ENCODE results near the gene MYO3A. TPM values are rescaled to one million over a fixed set of nuclear protein-coding genes. Genes with fewer than 3 reads are reported as not detected.

The MYO3A gene
- total and polyA plus RNA-seq, 2 experiments from 2014 or later, result 3.0 to 10.7 TPM

DNA sequence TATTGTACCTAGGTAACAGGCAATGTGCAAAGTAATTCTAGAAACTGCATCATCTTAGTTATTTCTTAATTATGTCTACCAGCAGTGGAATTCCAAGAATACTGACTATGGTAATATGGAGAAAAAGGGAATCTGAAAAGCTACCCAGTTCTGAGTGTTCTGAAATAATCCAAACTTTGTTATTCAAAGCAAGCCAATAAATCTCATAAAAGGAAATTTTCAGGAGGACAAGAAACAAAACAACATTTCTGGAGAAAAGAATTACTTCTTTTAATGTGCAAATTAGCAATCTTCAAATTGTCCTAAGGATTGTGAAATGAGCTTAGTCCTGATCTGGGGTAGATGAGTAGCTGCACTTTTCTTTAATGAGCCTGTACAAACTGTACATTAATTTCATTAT lies 88.8 kb downstream of the MYO3A start (continued):
- TF ChIP-seq, protein P1, sequence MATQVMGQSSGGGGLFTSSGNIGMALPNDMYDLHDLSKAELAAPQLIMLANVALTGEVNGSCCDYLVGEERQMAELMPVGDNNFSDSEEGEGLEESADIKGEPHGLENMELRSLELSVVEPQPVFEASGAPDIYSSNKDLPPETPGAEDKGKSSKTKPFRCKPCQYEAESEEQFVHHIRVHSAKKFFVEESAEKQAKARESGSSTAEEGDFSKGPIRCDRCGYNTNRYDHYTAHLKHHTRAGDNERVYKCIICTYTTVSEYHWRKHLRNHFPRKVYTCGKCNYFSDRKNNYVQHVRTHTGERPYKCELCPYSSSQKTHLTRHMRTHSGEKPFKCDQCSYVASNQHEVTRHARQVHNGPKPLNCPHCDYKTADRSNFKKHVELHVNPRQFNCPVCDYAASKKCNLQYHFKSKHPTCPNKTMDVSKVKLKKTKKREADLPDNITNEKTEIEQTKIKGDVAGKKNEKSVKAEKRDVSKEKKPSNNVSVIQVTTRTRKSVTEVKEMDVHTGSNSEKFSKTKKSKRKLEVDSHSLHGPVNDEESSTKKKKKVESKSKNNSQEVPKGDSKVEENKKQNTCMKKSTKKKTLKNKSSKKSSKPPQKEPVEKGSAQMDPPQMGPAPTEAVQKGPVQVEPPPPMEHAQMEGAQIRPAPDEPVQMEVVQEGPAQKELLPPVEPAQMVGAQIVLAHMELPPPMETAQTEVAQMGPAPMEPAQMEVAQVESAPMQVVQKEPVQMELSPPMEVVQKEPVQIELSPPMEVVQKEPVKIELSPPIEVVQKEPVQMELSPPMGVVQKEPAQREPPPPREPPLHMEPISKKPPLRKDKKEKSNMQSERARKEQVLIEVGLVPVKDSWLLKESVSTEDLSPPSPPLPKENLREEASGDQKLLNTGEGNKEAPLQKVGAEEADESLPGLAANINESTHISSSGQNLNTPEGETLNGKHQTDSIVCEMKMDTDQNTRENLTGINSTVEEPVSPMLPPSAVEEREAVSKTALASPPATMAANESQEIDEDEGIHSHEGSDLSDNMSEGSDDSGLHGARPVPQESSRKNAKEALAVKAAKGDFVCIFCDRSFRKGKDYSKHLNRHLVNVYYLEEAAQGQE (IDR thresholded peaks at IDR 0.05; ENCODE audit: unreplicated experiment), result no peak
- TF ChIP-seq CREB1 (CRISPR knock-in tag; IDR thresholded peaks at IDR 0.05; ENCODE audit: low read depth) (no peak), EZH2phosphoT487 (IDR thresholded peaks at IDR 0.05; ENCODE audit: unreplicated experiment) (no peak), NANOG (IDR thresholded peaks at IDR 0.05; ENCODE audit: borderline replicate concordance) (no peak)
- TF ChIP-seq, protein P2, sequence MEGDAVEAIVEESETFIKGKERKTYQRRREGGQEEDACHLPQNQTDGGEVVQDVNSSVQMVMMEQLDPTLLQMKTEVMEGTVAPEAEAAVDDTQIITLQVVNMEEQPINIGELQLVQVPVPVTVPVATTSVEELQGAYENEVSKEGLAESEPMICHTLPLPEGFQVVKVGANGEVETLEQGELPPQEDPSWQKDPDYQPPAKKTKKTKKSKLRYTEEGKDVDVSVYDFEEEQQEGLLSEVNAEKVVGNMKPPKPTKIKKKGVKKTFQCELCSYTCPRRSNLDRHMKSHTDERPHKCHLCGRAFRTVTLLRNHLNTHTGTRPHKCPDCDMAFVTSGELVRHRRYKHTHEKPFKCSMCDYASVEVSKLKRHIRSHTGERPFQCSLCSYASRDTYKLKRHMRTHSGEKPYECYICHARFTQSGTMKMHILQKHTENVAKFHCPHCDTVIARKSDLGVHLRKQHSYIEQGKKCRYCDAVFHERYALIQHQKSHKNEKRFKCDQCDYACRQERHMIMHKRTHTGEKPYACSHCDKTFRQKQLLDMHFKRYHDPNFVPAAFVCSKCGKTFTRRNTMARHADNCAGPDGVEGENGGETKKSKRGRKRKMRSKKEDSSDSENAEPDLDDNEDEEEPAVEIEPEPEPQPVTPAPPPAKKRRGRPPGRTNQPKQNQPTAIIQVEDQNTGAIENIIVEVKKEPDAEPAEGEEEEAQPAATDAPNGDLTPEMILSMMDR (conservative IDR thresholded peaks at IDR 0.05; ENCODE audit: low read depth in 2 of 2), result no peak

DNA sequence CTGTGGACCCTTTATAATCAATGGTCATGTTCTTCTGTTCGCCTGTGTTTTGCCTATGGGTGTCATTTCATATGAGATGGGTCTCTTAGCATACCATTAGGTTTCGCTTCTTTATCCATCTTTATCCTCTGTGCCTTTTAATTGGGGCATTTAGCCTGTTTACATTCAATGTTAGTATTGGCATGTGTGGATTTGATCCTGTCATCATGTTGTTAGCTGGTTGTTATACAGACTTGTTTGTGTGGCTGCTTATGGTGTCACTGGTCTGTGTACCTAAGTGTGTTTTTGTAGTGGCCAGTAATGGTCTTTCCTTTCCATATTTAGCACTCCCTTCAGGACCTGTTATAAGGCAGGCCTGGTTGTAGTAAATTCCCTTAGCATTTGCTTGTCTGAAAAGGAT lies 90.3 kb downstream of the MYO3A start:
- no peaks in the 10 kb centered on the region for H3K36me3 Mint-ChIP-seq (ENCODE audit: low read depth)
- no peak overlapping the region for H3K27ac Mint-ChIP-seq
- H3K4me1 Mint-ChIP-seq, result peaks cover 42% of the 10 kb centered on the region

More for the DNA sequence above, 90.3 kb downstream of the MYO3A start:
- no peaks in the 10 kb centered on the region for H3K27me3 ChIP-seq (ENCODE audit: insufficient read depth)
- H3K4me1 ChIP-seq (ENCODE audit: insufficient read depth), result peaks cover 30% of the 10 kb centered on the region
- no peaks in the 10 kb centered on the region for H4K20me1 ChIP-seq (replicated peaks; ENCODE audit: insufficient read depth)
- H3K9me2 ChIP-seq (ENCODE audit: insufficient read depth), result no peaks in the 10 kb centered on the region
- DNase-seq (ENCODE audit: low spot score), result no peak
- TF ChIP-seq, protein P3, sequence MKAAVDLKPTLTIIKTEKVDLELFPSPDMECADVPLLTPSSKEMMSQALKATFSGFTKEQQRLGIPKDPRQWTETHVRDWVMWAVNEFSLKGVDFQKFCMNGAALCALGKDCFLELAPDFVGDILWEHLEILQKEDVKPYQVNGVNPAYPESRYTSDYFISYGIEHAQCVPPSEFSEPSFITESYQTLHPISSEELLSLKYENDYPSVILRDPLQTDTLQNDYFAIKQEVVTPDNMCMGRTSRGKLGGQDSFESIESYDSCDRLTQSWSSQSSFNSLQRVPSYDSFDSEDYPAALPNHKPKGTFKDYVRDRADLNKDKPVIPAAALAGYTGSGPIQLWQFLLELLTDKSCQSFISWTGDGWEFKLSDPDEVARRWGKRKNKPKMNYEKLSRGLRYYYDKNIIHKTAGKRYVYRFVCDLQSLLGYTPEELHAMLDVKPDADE (IDR thresholded peaks at IDR 0.05), result no peak
- TF ChIP-seq, protein P1 (IDR thresholded peaks at IDR 0.05; ENCODE audit: unreplicated experiment), result no peak
- TF ChIP-seq, protein P2 (conservative IDR thresholded peaks at IDR 0.05; ENCODE audit: low read depth in 2 of 2), result no peak
- TF ChIP-seq CREB1 (CRISPR knock-in tag; IDR thresholded peaks at IDR 0.05; ENCODE audit: low read depth) (no peak), POLR2AphosphoS5 (IDR thresholded peaks at IDR 0.05; ENCODE audit: low read depth) (no peak), EZH2 (IDR thresholded peaks at IDR 0.05; ENCODE audit: low read depth, unreplicated experiment) (no peak), STAT1 (IDR thresholded peaks at IDR 0.05; ENCODE audit: unreplicated experiment) (no peak), ZNF114 (CRISPR knock-in tag; IDR thresholded peaks at IDR 0.05) (no peak), NANOG (IDR thresholded peaks at IDR 0.05; ENCODE audit: borderline replicate concordance) (no peak)
- H3K27ac ChIP-seq (ENCODE audit: low read depth), result no peak overlapping the region
- H3K79me2 ChIP-seq (replicated peaks; ENCODE audit: insufficient read depth), result no peaks in the 10 kb centered on the region
- no peaks in the 10 kb centered on the region for H3K27me3 Mint-ChIP-seq (ENCODE audit: insufficient read depth, low read depth, poor library complexity)
- H3K4me3 ChIP-seq, result no peak overlapping the region
- no peaks in the 10 kb centered on the region for H3K9me3 Mint-ChIP-seq
- H3K4me3 Mint-ChIP-seq, result no peak overlapping the region
- H3K36me3 ChIP-seq (ENCODE audit: insufficient read depth), result no peaks in the 10 kb centered on the region
- ATAC-seq, result no peak
- H3K4me2 ChIP-seq, result no peak overlapping the region
- no peaks in the 10 kb centered on the region for H3F3A ChIP-seq (replicated peaks; ENCODE audit: low read depth)
- H2AFZ ChIP-seq, result no peak overlapping the region
